PC-9 (cell line): ENCODE measurements around the gene STK38L. TPM values are rescaled to one million over a fixed set of nuclear protein-coding genes. Genes with fewer than 3 reads are reported as not detected.

ENCODE experiments used
- BruUV-seq: library from RNA; stranded (reverse); fragments of 400-500 nt; replicated peaks from 2 replicates; lab custom pipeline; 2021; lab: Mats Ljungman, UMichigan
- CTCF ChIA-PET: fragments of 300-600 bp; sonication (Branson Sonifier 250); formaldehyde crosslinking; loops from one replicate; lab custom pipeline; 2022; ENCODE audit warnings: antibody characterized with exemption; lab: Charles Lee
- POLR2A ChIA-PET: fragments of 300-600 bp; sonication (Branson Sonifier 250); formaldehyde crosslinking; loops from one replicate; lab custom pipeline; 2022; ENCODE audit warnings: antibody characterized with exemption; ENCODE audit not compliant: unreplicated experiment; lab: Charles Lee
- DNase-seq, 2 experiments: peaks; one replicate each; pipeline versions ENCODE4 v3.0.0 to v3.0.0-alpha.2; 2015 to 2022; ENCODE audit warnings: mixed read lengths in 1 of 2
- H2AFZ ChIP-seq: fragments of 200-600 bp; sonication (generic); 2 replicates; pipeline ENCODE4 v1.8.1; 2017; ENCODE audit warnings: antibody characterized with exemption
- H3F3A ChIP-seq: fragments of 200-600 bp; sonication (generic); 2 replicates; pipeline ENCODE4 v1.8.1; 2017; ENCODE audit warnings: antibody characterized with exemption, mild to moderate bottlenecking, low read depth; ENCODE audit not compliant: insufficient read depth
- H3K27ac ChIP-seq: fragments of 200-600 bp; sonication (generic); 2 replicates; pipeline ENCODE4 v1.6.1; 2016; ENCODE audit warnings: mixed run types
- H3K27me3 ChIP-seq: fragments of 200-600 bp; sonication (generic); 2 replicates; pipeline ENCODE4 v1.6.1; 2016; ENCODE audit warnings: low read depth, mixed run types; ENCODE audit not compliant: insufficient read depth
- H3K36me3 ChIP-seq: fragments of 200-600 bp; sonication (generic); 2 replicates; pipeline ENCODE4 v1.6.1; 2016; ENCODE audit warnings: low read depth, mixed run types
- H3K4me1 ChIP-seq: fragments of 200-600 bp; sonication (generic); replicated peaks from 2 replicates; pipeline ENCODE4 v1.6.1; 2016; ENCODE audit warnings: mixed run types; ENCODE audit not compliant: insufficient read depth
- H3K4me2 ChIP-seq: fragments of 200-600 bp; sonication (generic); 2 replicates; pipeline ENCODE4 v1.6.1; 2017; ENCODE audit warnings: mixed run types
- H3K4me3 ChIP-seq: fragments of 200-600 bp; sonication (generic); 2 replicates; pipeline ENCODE4 v1.6.1; 2016; ENCODE audit warnings: mixed run types
- H3K79me2 ChIP-seq: fragments of 200-600 bp; sonication (generic); 2 replicates; pipeline ENCODE4 v1.6.1; 2017; ENCODE audit warnings: low read depth, mixed run types
- H3K9me2 ChIP-seq: fragments of 200-600 bp; sonication (generic); 2 replicates; pipeline ENCODE4 v1.8.1; 2017; ENCODE audit warnings: mild to moderate bottlenecking; ENCODE audit not compliant: insufficient read depth
- H3K9me3 ChIP-seq: fragments of 200-600 bp; sonication (generic); 2 replicates; pipeline ENCODE4 v1.8.1; 2016; ENCODE audit warnings: low read depth; ENCODE audit not compliant: insufficient read depth
- H4K20me1 ChIP-seq: fragments of 200-600 bp; sonication (generic); 2 replicates; pipeline ENCODE4 v1.8.1; 2017; ENCODE audit not compliant: insufficient read depth
- CTCF ChIP-seq: fragments of 200-600 bp; sonication (generic); conservative IDR thresholded peaks from 2 replicates; pipeline ENCODE4 v1.6.1; 2017; ENCODE audit warnings: mixed run types, antibody characterized with exemption, mild to moderate bottlenecking, moderate library complexity
- EZH2 ChIP-seq: fragments of 200-600 bp; sonication (generic); IDR thresholded peaks from 2 replicates; pipeline ENCODE4 v1.8.0; 2017; ENCODE audit warnings: antibody characterized with exemption, low read depth
- intact Hi-C: fragments of 100-400 bp; cut with micrococcal nuclease; formaldehyde crosslinking; loops from one replicate; pipeline ENCODE4 v1.10.0; 2022; ENCODE audit not compliant: unreplicated experiment
- total RNA-seq: library from RNA; stranded (reverse); gene quantifications from 2 replicates; pipeline ENCODE4 v1.2.3, GENCODE V29; 2021

STK38L gene
- total RNA-seq, 1 experiment from 2014 or later = 34.7 TPM

GRCh38 chr12:27347779-27348178, 103.7 kb downstream of the STK38L start:
- TF ChIP-seq EZH2 = no peak
- no peak for TF ChIP-seq CTCF
- Histone ChIP-seq H4K20me1 (no peaks in the 10 kb centered on the region), H2AFZ (no peak overlapping the region), H3K27ac (no peak overlapping the region), H3K27me3 (no peaks in the 10 kb centered on the region), H3K9me3 (no peaks in the 10 kb centered on the region), H3K9me2 (no peaks in the 10 kb centered on the region), H3K4me2 (no peak overlapping the region), H3K36me3 (no peaks in the 10 kb centered on the region), H3F3A (peaks cover 29% of the 10 kb centered on the region), H3K79me2 (peaks cover 77% of the 10 kb centered on the region), H3K4me3 (no peak overlapping the region), H3K4me1 (peaks cover 39% of the 10 kb centered on the region)
- no peak for DNase-seq
- BruUV-seq = no TSS peak
- ChIA-PET CTCF (interaction anchor here (0.6 kb wide), 1 partner anchor 18 kb away, joined by 3 read pairs; no protein-coding TSS in a partner anchor), POLR2A (interaction anchor here (0.5 kb wide), 1 partner anchor 19 kb away, joined by 3 read pairs; no protein-coding TSS in a partner anchor)
- intact Hi-C loops = no loop called here

- Histone ChIP-seq H3K4me1 (peaks cover 9% of the 10 kb centered on the region), H3K27me3 (no peaks in the 10 kb centered on the region), H3F3A (no peaks in the 10 kb centered on the region), H3K4me2 (no peak overlapping the region), H4K20me1 (no peaks in the 10 kb centered on the region), H3K27ac (no peak overlapping the region), H2AFZ (no peak overlapping the region), H3K9me3 (0 out of 2 replicates have a peak, but pooled peaks cover 1% of the 10 kb centered on the region), H3K79me2 (peaks cover 48% of the 10 kb centered on the region), H3K36me3 (no peaks in the 10 kb centered on the region), H3K9me2 (no peaks in the 10 kb centered on the region), H3K4me3 (no peak overlapping the region)
- no TSS peak for BruUV-seq
- intact Hi-C loops = no loop called here
- POLR2A ChIA-PET = no interaction called here
- CTCF ChIA-PET = no interaction called here
- DNase-seq = no peak
- TF ChIP-seq CTCF (no peak), EZH2 (no peak)
Observed at GRCh38 chr12:27351476-27351875, 107.4 kb downstream of the STK38L start.

- Histone ChIP-seq H3K36me3 (no peaks in the 10 kb centered on the region), H2AFZ (no peak overlapping the region), H3K9me3 (0 out of 2 replicates have a peak, but pooled peaks cover 3% of the 10 kb centered on the region), H3K9me2 (no peaks in the 10 kb centered on the region), H3K4me1 (no peaks in the 10 kb centered on the region), H4K20me1 (no peaks in the 10 kb centered on the region), H3K4me2 (no peak overlapping the region), H3F3A (no peaks in the 10 kb centered on the region), H3K4me3 (no peak overlapping the region), H3K27me3 (no peaks in the 10 kb centered on the region), H3K27ac (no peak overlapping the region), H3K79me2 (peaks cover 8% of the 10 kb centered on the region)
- intact Hi-C loops = no loop called here
- DNase-seq = no peak
- BruUV-seq = no TSS peak
- ChIA-PET CTCF (no interaction called here), POLR2A (no interaction called here)
- TF ChIP-seq EZH2 (no peak), CTCF (no peak)
Observed at GRCh38 chr12:27355486-27355885, 111.4 kb downstream of the STK38L start.
